Prostate gland (tissue), 1 donor: ENCODE data around the gene ERBB2.

Experiments
- POLR2A ChIP-seq: fragments of 450-650 bp; IDR thresholded peaks from one replicate; pipeline ENCODE4 v1.6.1; 2016; ENCODE audit warnings: antibody characterized with exemption, mild to moderate bottlenecking
- POLR2AphosphoS5 ChIP-seq: sonication (generic); formaldehyde crosslinking; IDR thresholded peaks from one replicate; pipeline ENCODE4 v1.6.1; 2017; ENCODE audit warnings: antibody characterized with exemption

GRCh38 chr17:39714234-39714633 is 14.4 kb downstream of the ERBB2 start:
- TF ChIP-seq POLR2A (no peak), POLR2AphosphoS5 (no peak)
